ENCODE data around the gene METTL4. TPM values are rescaled to one million over a fixed set of nuclear protein-coding genes. Genes with fewer than 3 reads are reported as not detected.

The METTL4 gene
- 12.6 and 13.2 TPM in 2 replicates for total RNA-seq
- long read RNA-seq, transcript METTL4-203 (9 exons, 2,742 nt) = major isoform, 11 of 24 reads
- long read RNA-seq, partial matches to known transcripts = 8 of 24 reads
- long read RNA-seq, other reads (novel, unspliced or antisense) = 5 of 24 reads

- Mint-ChIP-seq H3K36me3 (ENCODE audit: low read depth) (peaks cover 3% of the 10 kb centered on the region), H3K4me1 (peaks cover 31% of the 10 kb centered on the region), H3K9me3 (no peaks in the 10 kb centered on the region), H3K27ac (ENCODE audit: unreplicated experiment) (peak within 1 kb of the TSS; percentile 99), H3K4me3 (peak within 1 kb of the TSS; percentile 96), H3K27me3 (ENCODE audit: low read depth) (no peaks in the 10 kb centered on the region)
- no peak for TF ChIP-seq CTCF (conservative IDR thresholded peaks at IDR 0.05)
- peak; percentile 80 for DNase-seq (ENCODE audit: low read depth, low spot score)
Measured at GRCh38 chr18:2571200-2572170, at the start of gene METTL4, which contains the start of gene NDC80. Gene METTL4, minus strand, starts transcription at chr18:2571505. Its CDS starts 4,289 bp downstream, at chr18:2567216. Gene NDC80, plus strand, starts transcription at chr18:2571557. Its CDS starts 1,429 bp downstream, at chr18:2572986.

GRCh38 chr18:2618009-2618408, 46.7 kb upstream of the METTL4 start:
- Mint-ChIP-seq H3K27ac (ENCODE audit: unreplicated experiment) (no peak overlapping the region), H3K4me3 (no peak overlapping the region), H3K4me1 (peaks cover 13% of the 10 kb centered on the region), H3K27me3 (ENCODE audit: low read depth) (no peaks in the 10 kb centered on the region), H3K36me3 (ENCODE audit: low read depth) (peaks cover 12% of the 10 kb centered on the region), H3K9me3 (peaks cover 2% of the 10 kb centered on the region)
- no peak for DNase-seq (ENCODE audit: low read depth, low spot score)
- TF ChIP-seq CTCF (conservative IDR thresholded peaks at IDR 0.05) = no peak

GRCh38 chr18:2617401-2617998, 46.2 kb upstream of the METTL4 start:
- Mint-ChIP-seq H3K27ac (ENCODE audit: unreplicated experiment) (no peak overlapping the region), H3K27me3 (ENCODE audit: low read depth) (no peaks in the 10 kb centered on the region), H3K4me3 (no peak overlapping the region), H3K9me3 (peaks cover 2% of the 10 kb centered on the region), H3K4me1 (peaks cover 13% of the 10 kb centered on the region), H3K36me3 (ENCODE audit: low read depth) (peaks cover 12% of the 10 kb centered on the region)
- no peak for DNase-seq (ENCODE audit: low read depth, low spot score)
- no peak for TF ChIP-seq CTCF (conservative IDR thresholded peaks at IDR 0.05)

GRCh38 chr18:2612996-2613395, 41.7 kb upstream of the METTL4 start:
- DNase-seq (ENCODE audit: low read depth, low spot score) = no peak
- Mint-ChIP-seq H3K27ac (ENCODE audit: unreplicated experiment) (no peak overlapping the region), H3K4me3 (no peak overlapping the region), H3K27me3 (ENCODE audit: low read depth) (no peaks in the 10 kb centered on the region), H3K36me3 (ENCODE audit: low read depth) (peaks cover 18% of the 10 kb centered on the region), H3K9me3 (no peaks in the 10 kb centered on the region), H3K4me1 (peaks cover 8% of the 10 kb centered on the region)
- no peak for TF ChIP-seq CTCF (conservative IDR thresholded peaks at IDR 0.05)

- DNase-seq (ENCODE audit: low read depth, low spot score) = no peak
- H3K4me1 Mint-ChIP-seq = no peaks in the 10 kb centered on the region
- H3K27ac Mint-ChIP-seq (ENCODE audit: unreplicated experiment) = no peak overlapping the region
- H3K9me3 Mint-ChIP-seq = no peaks in the 10 kb centered on the region
- H3K4me3 Mint-ChIP-seq = no peak overlapping the region
- H3K36me3 Mint-ChIP-seq (ENCODE audit: low read depth) = peaks cover 16% of the 10 kb centered on the region
- TF ChIP-seq CTCF (conservative IDR thresholded peaks at IDR 0.05) = no peak
- no peaks in the 10 kb centered on the region for H3K27me3 Mint-ChIP-seq (ENCODE audit: low read depth)
Measured at GRCh38 chr18:2610549-2610948, 39.2 kb upstream of the METTL4 start.

All from neural crest cell (in vitro differentiated cells).